PC-9 (cell line): ENCODE measurements around the gene PEMT. TPM values are rescaled to one million over a fixed set of nuclear protein-coding genes. Genes with fewer than 3 reads are reported as not detected.

Experiments used
- BruUV-seq: library from RNA; stranded (reverse); fragments of 400-500 nt; replicated peaks from 2 replicates; lab custom pipeline; 2021; lab: Mats Ljungman, UMichigan
- CTCF ChIA-PET: fragments of 300-600 bp; sonication (Branson Sonifier 250); formaldehyde crosslinking; loops from one replicate; lab custom pipeline; 2022; ENCODE audit warnings: antibody characterized with exemption; lab: Charles Lee
- POLR2A ChIA-PET: fragments of 300-600 bp; sonication (Branson Sonifier 250); formaldehyde crosslinking; loops from one replicate; lab custom pipeline; 2022; ENCODE audit warnings: antibody characterized with exemption; ENCODE audit not compliant: unreplicated experiment; lab: Charles Lee
- DNase-seq, 2 experiments: peaks; one replicate each; pipeline versions ENCODE4 v3.0.0 to v3.0.0-alpha.2; 2015 to 2022; ENCODE audit warnings: mixed read lengths in 1 of 2
- H2AFZ ChIP-seq: fragments of 200-600 bp; sonication (generic); 2 replicates; pipeline ENCODE4 v1.8.1; 2017; ENCODE audit warnings: antibody characterized with exemption
- H3F3A ChIP-seq: fragments of 200-600 bp; sonication (generic); 2 replicates; pipeline ENCODE4 v1.8.1; 2017; ENCODE audit warnings: antibody characterized with exemption, mild to moderate bottlenecking, low read depth; ENCODE audit not compliant: insufficient read depth
- H3K27ac ChIP-seq: fragments of 200-600 bp; sonication (generic); 2 replicates; pipeline ENCODE4 v1.6.1; 2016; ENCODE audit warnings: mixed run types
- H3K27me3 ChIP-seq: fragments of 200-600 bp; sonication (generic); 2 replicates; pipeline ENCODE4 v1.6.1; 2016; ENCODE audit warnings: low read depth, mixed run types; ENCODE audit not compliant: insufficient read depth
- H3K36me3 ChIP-seq: fragments of 200-600 bp; sonication (generic); 2 replicates; pipeline ENCODE4 v1.6.1; 2016; ENCODE audit warnings: low read depth, mixed run types
- H3K4me1 ChIP-seq: fragments of 200-600 bp; sonication (generic); replicated peaks from 2 replicates; pipeline ENCODE4 v1.6.1; 2016; ENCODE audit warnings: mixed run types; ENCODE audit not compliant: insufficient read depth
- H3K4me2 ChIP-seq: fragments of 200-600 bp; sonication (generic); 2 replicates; pipeline ENCODE4 v1.6.1; 2017; ENCODE audit warnings: mixed run types
- H3K4me3 ChIP-seq: fragments of 200-600 bp; sonication (generic); 2 replicates; pipeline ENCODE4 v1.6.1; 2016; ENCODE audit warnings: mixed run types
- H3K79me2 ChIP-seq: fragments of 200-600 bp; sonication (generic); 2 replicates; pipeline ENCODE4 v1.6.1; 2017; ENCODE audit warnings: low read depth, mixed run types
- H3K9me2 ChIP-seq: fragments of 200-600 bp; sonication (generic); 2 replicates; pipeline ENCODE4 v1.8.1; 2017; ENCODE audit warnings: mild to moderate bottlenecking; ENCODE audit not compliant: insufficient read depth
- H3K9me3 ChIP-seq: fragments of 200-600 bp; sonication (generic); 2 replicates; pipeline ENCODE4 v1.8.1; 2016; ENCODE audit warnings: low read depth; ENCODE audit not compliant: insufficient read depth
- H4K20me1 ChIP-seq: fragments of 200-600 bp; sonication (generic); 2 replicates; pipeline ENCODE4 v1.8.1; 2017; ENCODE audit not compliant: insufficient read depth
- CTCF ChIP-seq: fragments of 200-600 bp; sonication (generic); conservative IDR thresholded peaks from 2 replicates; pipeline ENCODE4 v1.6.1; 2017; ENCODE audit warnings: mixed run types, antibody characterized with exemption, mild to moderate bottlenecking, moderate library complexity
- EZH2 ChIP-seq: fragments of 200-600 bp; sonication (generic); IDR thresholded peaks from 2 replicates; pipeline ENCODE4 v1.8.0; 2017; ENCODE audit warnings: antibody characterized with exemption, low read depth
- intact Hi-C: fragments of 100-400 bp; cut with micrococcal nuclease; formaldehyde crosslinking; loops from one replicate; pipeline ENCODE4 v1.10.0; 2022; ENCODE audit not compliant: unreplicated experiment
- total RNA-seq: library from RNA; stranded (reverse); gene quantifications from 2 replicates; pipeline ENCODE4 v1.2.3, GENCODE V29; 2021

The PEMT gene
- total RNA-seq, 1 experiment from 2014 or later = 61.2 TPM

- no peaks in the 10 kb centered on the region for H4K20me1 ChIP-seq
- no peak overlapping the region for H3K27ac ChIP-seq
- H2AFZ ChIP-seq = no peak overlapping the region
- intact Hi-C loops = no loop called here
- no peaks in the 10 kb centered on the region for H3K9me2 ChIP-seq
- no peaks in the 10 kb centered on the region for H3K36me3 ChIP-seq
- no TSS peak for BruUV-seq
- DNase-seq = peak in 1 of 2 experiments; percentile 42
- ChIA-PET CTCF (no interaction called here), POLR2A (no interaction called here)
- H3F3A ChIP-seq = peaks cover 9% of the 10 kb centered on the region
- no peaks in the 10 kb centered on the region for H3K27me3 ChIP-seq
- no peak overlapping the region for H3K4me3 ChIP-seq
- H3K79me2 ChIP-seq = no peaks in the 10 kb centered on the region
- TF ChIP-seq EZH2 (no peak), CTCF (no peak)
- H3K4me2 ChIP-seq = no peak overlapping the region
- peaks cover 8% of the 10 kb centered on the region for H3K4me1 ChIP-seq
- H3K9me3 ChIP-seq = no peaks in the 10 kb centered on the region
Measured at GRCh38 chr17:17628388-17629008, 37.0 kb upstream of the PEMT start.

GRCh38 chr17:17626840-17627239, 35.3 kb upstream of the PEMT start:
- ChIA-PET POLR2A (no interaction called here), CTCF (no interaction called here)
- Histone ChIP-seq H3K79me2 (no peaks in the 10 kb centered on the region), H3F3A (peaks cover 9% of the 10 kb centered on the region; the same call in 1 of the 2 replicates), H3K27ac (no peak overlapping the region), H3K4me1 (peaks cover 18% of the 10 kb centered on the region), H3K4me3 (no peak overlapping the region), H3K4me2 (no peak overlapping the region), H3K27me3 (no peaks in the 10 kb centered on the region), H3K36me3 (no peaks in the 10 kb centered on the region), H3K9me3 (no peaks in the 10 kb centered on the region), H2AFZ (no peak overlapping the region), H4K20me1 (no peaks in the 10 kb centered on the region), H3K9me2 (no peaks in the 10 kb centered on the region)
- no TSS peak for BruUV-seq
- intact Hi-C loops = no loop called here
- no peak for DNase-seq
- no peak for TF ChIP-seq EZH2
- no peak for TF ChIP-seq CTCF

GRCh38 chr17:17626151-17626805, 34.8 kb upstream of the PEMT start:
- Histone ChIP-seq H2AFZ (no peak overlapping the region), H3K27ac (no peak overlapping the region), H3K27me3 (no peaks in the 10 kb centered on the region), H3K79me2 (no peaks in the 10 kb centered on the region), H3F3A (peaks cover 9% of the 10 kb centered on the region; the same call in 1 of the 2 replicates), H3K4me3 (no peak overlapping the region), H3K4me2 (no peak overlapping the region), H3K9me3 (no peaks in the 10 kb centered on the region), H3K36me3 (no peaks in the 10 kb centered on the region), H4K20me1 (no peaks in the 10 kb centered on the region), H3K9me2 (no peaks in the 10 kb centered on the region), H3K4me1 (peaks cover 18% of the 10 kb centered on the region)
- POLR2A ChIA-PET = no interaction called here
- no TSS peak for BruUV-seq
- intact Hi-C loops = no loop called here
- CTCF ChIA-PET = no interaction called here
- TF ChIP-seq CTCF = no peak
- no peak for TF ChIP-seq EZH2
- no peak for DNase-seq
